HG02610 (cell line): ENCODE measurements around the gene KRT6A.

Experiments used
- ATAC-seq: cut with Tn5 transposase; IDR thresholded peaks from one replicate; pipeline ENCODE4 v1.9.1; 2021; ENCODE audit warnings: mild to moderate bottlenecking, moderate library complexity; ENCODE audit not compliant: unreplicated experiment

The KRT6A gene

GRCh38 chr12:52524898-52525591 is 32.0 kb upstream of the KRT6A start:
- ATAC-seq: no peak

GRCh38 chr12:52524241-52524897 is 31.3 kb upstream of the KRT6A start:
- no peak for ATAC-seq

GRCh38 chr12:52523824-52524223 is 30.8 kb upstream of the KRT6A start:
- no peak for ATAC-seq

- ATAC-seq: no peak
Measured at GRCh38 chr12:52522346-52523011, 29.4 kb upstream of the KRT6A start.

GRCh38 chr12:52521568-52522266 is 28.7 kb upstream of the KRT6A start:
- ATAC-seq: no peak

GRCh38 chr12:52521175-52521567 is 28.1 kb upstream of the KRT6A start:
- ATAC-seq: no peak

GRCh38 chr12:52519826-52520662 is 27.0 kb upstream of the KRT6A start, which contains the start of gene KRT5:
KRT5 (minus strand) TSS chr12:52520394; CDS start chr12:52520296, 98 bp downstream.
- no peak for ATAC-seq

- no peak for ATAC-seq
Measured at GRCh38 chr12:52519387-52519703, 26.3 kb upstream of the KRT6A start.

- ATAC-seq: no peak
Measured at GRCh38 chr12:52518574-52519386, 25.7 kb upstream of the KRT6A start.

- no peak for ATAC-seq
Measured at GRCh38 chr12:52517888-52518287, 24.8 kb upstream of the KRT6A start.

GRCh38 chr12:52517005-52517835 is 24.2 kb upstream of the KRT6A start:
- ATAC-seq: no peak

GRCh38 chr12:52515927-52516831 is 23.1 kb upstream of the KRT6A start:
- no peak for ATAC-seq

- no peak for ATAC-seq
Measured at GRCh38 chr12:52515319-52515646, 22.2 kb upstream of the KRT6A start.

- no peak for ATAC-seq
Measured at GRCh38 chr12:52514471-52515318, 21.6 kb upstream of the KRT6A start.

GRCh38 chr12:52513736-52514135 is 20.7 kb upstream of the KRT6A start:
- no peak for ATAC-seq

GRCh38 chr12:52508211-52508610 is 15.2 kb upstream of the KRT6A start:
- ATAC-seq: no peak
